ENCODE results near the gene PRKCZ.

DNA sequence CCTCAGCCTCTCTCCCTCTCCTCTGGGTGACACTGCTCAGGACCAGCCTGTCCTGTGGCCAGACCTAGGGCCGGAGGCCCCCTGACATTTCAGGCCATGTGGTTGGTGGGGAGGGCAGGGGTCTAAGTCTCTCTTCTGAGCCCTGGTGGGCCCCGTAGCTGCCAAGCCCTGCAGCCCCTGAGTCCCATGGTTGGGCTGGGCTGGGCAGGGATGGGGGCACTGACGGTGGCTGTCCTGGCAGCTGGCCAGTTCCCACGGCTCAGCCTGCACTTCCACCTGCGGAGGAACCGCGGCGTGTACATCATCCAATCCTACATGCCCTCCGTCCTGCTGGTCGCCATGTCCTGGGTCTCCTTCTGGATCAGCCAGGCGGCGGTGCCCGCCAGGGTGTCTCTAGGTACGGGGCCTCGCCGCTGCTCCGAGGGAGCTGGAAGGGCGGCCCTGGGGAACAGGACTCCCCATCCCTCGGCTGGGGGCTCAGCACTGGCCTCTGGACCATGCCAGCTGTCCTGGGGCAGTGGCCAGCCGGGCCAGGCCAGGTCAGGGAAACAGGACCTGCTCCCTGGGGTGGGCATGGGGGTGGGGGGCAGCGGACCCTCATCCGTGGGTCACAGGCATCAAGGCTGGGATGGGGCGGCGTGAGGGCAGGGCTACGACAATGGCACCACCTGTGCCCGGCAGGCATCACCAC lies 21.2 kb upstream of the PRKCZ start:
- TF ChIP-seq POLR2AphosphoS5 (IDR thresholded peaks at IDR 0.05; ENCODE audit: low read depth, low read length): no peak
- TF ChIP-seq, protein P1, sequence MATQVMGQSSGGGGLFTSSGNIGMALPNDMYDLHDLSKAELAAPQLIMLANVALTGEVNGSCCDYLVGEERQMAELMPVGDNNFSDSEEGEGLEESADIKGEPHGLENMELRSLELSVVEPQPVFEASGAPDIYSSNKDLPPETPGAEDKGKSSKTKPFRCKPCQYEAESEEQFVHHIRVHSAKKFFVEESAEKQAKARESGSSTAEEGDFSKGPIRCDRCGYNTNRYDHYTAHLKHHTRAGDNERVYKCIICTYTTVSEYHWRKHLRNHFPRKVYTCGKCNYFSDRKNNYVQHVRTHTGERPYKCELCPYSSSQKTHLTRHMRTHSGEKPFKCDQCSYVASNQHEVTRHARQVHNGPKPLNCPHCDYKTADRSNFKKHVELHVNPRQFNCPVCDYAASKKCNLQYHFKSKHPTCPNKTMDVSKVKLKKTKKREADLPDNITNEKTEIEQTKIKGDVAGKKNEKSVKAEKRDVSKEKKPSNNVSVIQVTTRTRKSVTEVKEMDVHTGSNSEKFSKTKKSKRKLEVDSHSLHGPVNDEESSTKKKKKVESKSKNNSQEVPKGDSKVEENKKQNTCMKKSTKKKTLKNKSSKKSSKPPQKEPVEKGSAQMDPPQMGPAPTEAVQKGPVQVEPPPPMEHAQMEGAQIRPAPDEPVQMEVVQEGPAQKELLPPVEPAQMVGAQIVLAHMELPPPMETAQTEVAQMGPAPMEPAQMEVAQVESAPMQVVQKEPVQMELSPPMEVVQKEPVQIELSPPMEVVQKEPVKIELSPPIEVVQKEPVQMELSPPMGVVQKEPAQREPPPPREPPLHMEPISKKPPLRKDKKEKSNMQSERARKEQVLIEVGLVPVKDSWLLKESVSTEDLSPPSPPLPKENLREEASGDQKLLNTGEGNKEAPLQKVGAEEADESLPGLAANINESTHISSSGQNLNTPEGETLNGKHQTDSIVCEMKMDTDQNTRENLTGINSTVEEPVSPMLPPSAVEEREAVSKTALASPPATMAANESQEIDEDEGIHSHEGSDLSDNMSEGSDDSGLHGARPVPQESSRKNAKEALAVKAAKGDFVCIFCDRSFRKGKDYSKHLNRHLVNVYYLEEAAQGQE (IDR thresholded peaks at IDR 0.05; ENCODE audit: insufficient read depth in 1 of 2, low read depth in 2 of 2, low read length in 2 of 2): no peak
- TF ChIP-seq TAF1 (IDR thresholded peaks at IDR 0.05; ENCODE audit: borderline replicate concordance, insufficient read depth, low read length): no peak
- no peak for TF ChIP-seq SIN3A (IDR thresholded peaks at IDR 0.05; ENCODE audit: borderline replicate concordance, insufficient read depth, low read length)

Measured in PFSK-1 (cell line).